Astrocyte (in vitro differentiated cells and primary cell): ENCODE measurements around the gene MMP21.

Source experiments
- EZH2 ChIP-seq: IDR thresholded peaks from 2 replicates; pipeline ENCODE4 v1.6.1; 2012; ENCODE audit warnings: mild to moderate bottlenecking, low read length, inconsistent platforms; ENCODE audit not compliant: insufficient read depth
- TF ChIP-seq, protein P1 (sequence below): IDR thresholded peaks from 2 replicates; pipeline ENCODE4 v1.5.1; 2011; ENCODE audit warnings: low read depth, mild to moderate bottlenecking, inconsistent platforms, low read length, moderate library complexity; ENCODE audit not compliant: insufficient read depth

DNA sequence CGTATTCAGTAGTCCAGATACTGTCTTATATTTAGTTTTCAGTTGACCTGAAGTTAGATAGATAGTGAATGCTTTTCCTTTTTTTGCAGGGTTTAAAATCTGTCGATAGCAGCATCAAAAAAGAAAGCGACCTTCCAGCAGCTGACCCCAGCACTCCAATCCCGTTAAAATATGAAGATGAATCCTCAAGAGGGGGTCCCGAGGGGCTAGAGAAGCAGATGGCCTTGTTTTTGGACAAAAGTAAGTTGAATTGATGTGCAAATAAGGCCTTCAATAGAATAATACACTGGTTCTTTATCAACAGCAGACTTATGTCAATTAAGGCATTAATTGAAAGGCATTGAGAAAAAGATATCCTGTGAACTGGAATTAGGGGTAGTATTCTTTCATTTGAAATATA, 37.4 kb downstream of the MMP21 start:
- TF ChIP-seq, protein P1, sequence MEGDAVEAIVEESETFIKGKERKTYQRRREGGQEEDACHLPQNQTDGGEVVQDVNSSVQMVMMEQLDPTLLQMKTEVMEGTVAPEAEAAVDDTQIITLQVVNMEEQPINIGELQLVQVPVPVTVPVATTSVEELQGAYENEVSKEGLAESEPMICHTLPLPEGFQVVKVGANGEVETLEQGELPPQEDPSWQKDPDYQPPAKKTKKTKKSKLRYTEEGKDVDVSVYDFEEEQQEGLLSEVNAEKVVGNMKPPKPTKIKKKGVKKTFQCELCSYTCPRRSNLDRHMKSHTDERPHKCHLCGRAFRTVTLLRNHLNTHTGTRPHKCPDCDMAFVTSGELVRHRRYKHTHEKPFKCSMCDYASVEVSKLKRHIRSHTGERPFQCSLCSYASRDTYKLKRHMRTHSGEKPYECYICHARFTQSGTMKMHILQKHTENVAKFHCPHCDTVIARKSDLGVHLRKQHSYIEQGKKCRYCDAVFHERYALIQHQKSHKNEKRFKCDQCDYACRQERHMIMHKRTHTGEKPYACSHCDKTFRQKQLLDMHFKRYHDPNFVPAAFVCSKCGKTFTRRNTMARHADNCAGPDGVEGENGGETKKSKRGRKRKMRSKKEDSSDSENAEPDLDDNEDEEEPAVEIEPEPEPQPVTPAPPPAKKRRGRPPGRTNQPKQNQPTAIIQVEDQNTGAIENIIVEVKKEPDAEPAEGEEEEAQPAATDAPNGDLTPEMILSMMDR = no peak
- no peak for TF ChIP-seq EZH2
